Smooth muscle cell (in vitro differentiated cells): ENCODE data around the gene HMSD. TPM values are rescaled to one million over a fixed set of nuclear protein-coding genes. Genes with fewer than 3 reads are reported as not detected.

Source experiments
- DNase-seq: peaks from one replicate; lab custom pipeline; 2025; ENCODE audit not compliant: unreplicated experiment; lab: John Stamatoyannopoulos, UW
- H2AFZ ChIP-seq: fragments of 200-600 bp; sonication (generic); 2 replicates; pipeline ENCODE4 v1.6.0; 2016; ENCODE audit warnings: antibody characterized with exemption, low read depth, mild to moderate bottlenecking
- H3F3A ChIP-seq: fragments of 200-600 bp; sonication (generic); 2 replicates; pipeline ENCODE4 v1.6.0; 2017; ENCODE audit warnings: antibody characterized with exemption, low read depth
- H3K27ac ChIP-seq: fragments of 200-600 bp; sonication (generic); 2 replicates; pipeline ENCODE4 v1.5.1; 2016; ENCODE audit warnings: low read depth, mild to moderate bottlenecking
- H3K27me3 ChIP-seq: fragments of 200-600 bp; sonication (generic); 2 replicates; pipeline ENCODE4 v1.6.1; 2016; ENCODE audit warnings: low read depth, mild to moderate bottlenecking
- H3K36me3 ChIP-seq: fragments of 200-600 bp; sonication (generic); 2 replicates; pipeline ENCODE4 v1.5.1; 2016; ENCODE audit warnings: low read depth
- H3K4me1 ChIP-seq: fragments of 200-600 bp; sonication (generic); 2 replicates; pipeline ENCODE4 v1.5.1; 2016; ENCODE audit warnings: low read depth
- H3K4me2 ChIP-seq: fragments of 200-600 bp; sonication (generic); 2 replicates; pipeline ENCODE4 v1.6.0; 2016; ENCODE audit warnings: mild to moderate bottlenecking
- H3K4me3 ChIP-seq: fragments of 200-600 bp; sonication (generic); 2 replicates; pipeline ENCODE4 v1.5.1; 2016; ENCODE audit warnings: mild to moderate bottlenecking
- H3K79me2 ChIP-seq: fragments of 200-600 bp; sonication (generic); 2 replicates; pipeline ENCODE4 v1.6.0; 2016; ENCODE audit warnings: low read depth, mild to moderate bottlenecking
- H3K9ac ChIP-seq: fragments of 200-600 bp; sonication (generic); 2 replicates; pipeline ENCODE4 v1.6.0; 2016; ENCODE audit warnings: low read depth
- H3K9me3 ChIP-seq: fragments of 200-600 bp; sonication (generic); replicated peaks from 2 replicates; pipeline ENCODE4 v1.5.1; 2016; ENCODE audit warnings: low read depth
- H4K20me1 ChIP-seq: fragments of 200-600 bp; sonication (generic); 2 replicates; pipeline ENCODE4 v1.6.0; 2016; ENCODE audit warnings: low read depth
- WGBS: methylation state at CpG from one replicate; pipeline ENCODE4 v1.1.7; 2016; ENCODE audit warnings: low lambda C conversion rate; 5-methylcytosine and 5-hydroxymethylcytosine counted together
- polyA plus RNA-seq: library from polyadenylated mRNA; unstranded; fragments of >200 nt; fragmentation: Nextera tagmentation; extraction: Ambion mirVana; gene quantifications from 2 replicates; pipeline ENCODE4 v1.2.1, GENCODE V29; 2016
- total RNA-seq: library from RNA; depleted of rRNA; stranded (reverse); fragments of >200 nt; gene quantifications from 2 replicates; pipeline ENCODE4 v1.2.3, GENCODE V29; 2014
- TF ChIP-seq, protein P1 (sequence below): fragments of 200-600 bp; sonication (generic); IDR thresholded peaks from 2 replicates; pipeline ENCODE4 v1.5.1; 2017; ENCODE audit warnings: borderline replicate concordance, mild to moderate bottlenecking, antibody characterized with exemption; ENCODE audit not compliant: insufficient read depth, poor library complexity, severe bottlenecking

The HMSD gene
- total and polyA plus RNA-seq, 2 experiments from 2014 or later, result 0.26 TPM; not detected in 1

DNA sequence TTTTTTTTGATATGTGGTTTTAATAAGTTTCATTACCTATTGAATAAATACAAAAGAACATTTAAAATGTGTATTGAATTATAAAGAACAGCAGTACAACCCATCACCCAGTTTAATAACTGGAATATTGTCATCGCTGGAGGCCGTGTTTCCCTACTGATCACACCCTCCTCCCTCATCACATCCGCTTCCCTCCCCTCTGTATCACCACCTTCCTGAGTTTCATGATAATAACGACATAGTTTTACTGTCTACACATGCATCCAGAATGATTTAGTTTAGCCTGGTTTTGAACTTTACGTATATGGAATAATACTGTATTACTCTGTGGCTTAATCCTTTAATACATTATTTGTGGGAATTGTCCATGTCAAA lies 22.9 kb downstream of the HMSD start:
- Histone ChIP-seq H3K4me3 (no peak overlapping the region), H2AFZ (no peak overlapping the region), H4K20me1 (no peaks in the 10 kb centered on the region), H3K36me3 (no peaks in the 10 kb centered on the region), H3F3A (peaks cover 2% of the 10 kb centered on the region), H3K27ac (no peak overlapping the region), H3K9me3 (no peaks in the 10 kb centered on the region), H3K79me2 (peaks cover 31% of the 10 kb centered on the region), H3K9ac (no peak overlapping the region), H3K4me1 (peaks cover 9% of the 10 kb centered on the region), H3K27me3 (no peaks in the 10 kb centered on the region), H3K4me2 (no peak overlapping the region)
- DNase-seq, result no peak
- WGBS, result 94% methylated on average over 5 of the region's 5 CpGs
- TF ChIP-seq, protein P1, sequence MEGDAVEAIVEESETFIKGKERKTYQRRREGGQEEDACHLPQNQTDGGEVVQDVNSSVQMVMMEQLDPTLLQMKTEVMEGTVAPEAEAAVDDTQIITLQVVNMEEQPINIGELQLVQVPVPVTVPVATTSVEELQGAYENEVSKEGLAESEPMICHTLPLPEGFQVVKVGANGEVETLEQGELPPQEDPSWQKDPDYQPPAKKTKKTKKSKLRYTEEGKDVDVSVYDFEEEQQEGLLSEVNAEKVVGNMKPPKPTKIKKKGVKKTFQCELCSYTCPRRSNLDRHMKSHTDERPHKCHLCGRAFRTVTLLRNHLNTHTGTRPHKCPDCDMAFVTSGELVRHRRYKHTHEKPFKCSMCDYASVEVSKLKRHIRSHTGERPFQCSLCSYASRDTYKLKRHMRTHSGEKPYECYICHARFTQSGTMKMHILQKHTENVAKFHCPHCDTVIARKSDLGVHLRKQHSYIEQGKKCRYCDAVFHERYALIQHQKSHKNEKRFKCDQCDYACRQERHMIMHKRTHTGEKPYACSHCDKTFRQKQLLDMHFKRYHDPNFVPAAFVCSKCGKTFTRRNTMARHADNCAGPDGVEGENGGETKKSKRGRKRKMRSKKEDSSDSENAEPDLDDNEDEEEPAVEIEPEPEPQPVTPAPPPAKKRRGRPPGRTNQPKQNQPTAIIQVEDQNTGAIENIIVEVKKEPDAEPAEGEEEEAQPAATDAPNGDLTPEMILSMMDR, result no peak

DNA sequence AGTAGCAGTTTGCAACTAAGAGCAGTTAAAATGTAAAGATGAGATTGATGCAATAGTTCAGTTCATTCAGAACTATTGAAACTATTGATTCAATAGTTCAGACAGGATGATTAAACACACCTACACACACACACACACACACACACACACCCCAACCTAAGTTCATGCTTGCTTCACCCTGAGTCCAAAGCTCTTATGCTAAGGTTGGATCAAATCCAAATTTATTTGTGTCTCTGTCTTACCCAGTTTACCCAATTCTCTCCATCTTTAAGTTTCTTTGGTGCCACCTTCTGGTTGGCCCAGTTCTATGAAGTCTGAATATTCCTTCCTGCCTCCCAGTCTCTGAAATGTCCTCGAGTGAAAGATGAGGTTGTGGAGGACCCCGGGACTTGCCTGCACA lies 25.9 kb downstream of the HMSD start:
- H3K9me3 ChIP-seq, result no peaks in the 10 kb centered on the region
- H3K79me2 ChIP-seq, result peaks cover 38% of the 10 kb centered on the region
- H3F3A ChIP-seq, result peaks cover 2% of the 10 kb centered on the region
- 43% methylated on average over 2 of the region's 2 CpGs for WGBS
- H3K4me1 ChIP-seq, result peaks cover 9% of the 10 kb centered on the region
- H3K36me3 ChIP-seq, result no peaks in the 10 kb centered on the region
- no peak overlapping the region for H2AFZ ChIP-seq
- no peak overlapping the region for H3K4me3 ChIP-seq
- no peak overlapping the region for H3K27ac ChIP-seq
- H4K20me1 ChIP-seq, result no peaks in the 10 kb centered on the region
- no peak overlapping the region for H3K9ac ChIP-seq
- no peak for DNase-seq
- H3K27me3 ChIP-seq, result no peaks in the 10 kb centered on the region
- no peak overlapping the region for H3K4me2 ChIP-seq
- TF ChIP-seq, protein P1, result no peak

DNA sequence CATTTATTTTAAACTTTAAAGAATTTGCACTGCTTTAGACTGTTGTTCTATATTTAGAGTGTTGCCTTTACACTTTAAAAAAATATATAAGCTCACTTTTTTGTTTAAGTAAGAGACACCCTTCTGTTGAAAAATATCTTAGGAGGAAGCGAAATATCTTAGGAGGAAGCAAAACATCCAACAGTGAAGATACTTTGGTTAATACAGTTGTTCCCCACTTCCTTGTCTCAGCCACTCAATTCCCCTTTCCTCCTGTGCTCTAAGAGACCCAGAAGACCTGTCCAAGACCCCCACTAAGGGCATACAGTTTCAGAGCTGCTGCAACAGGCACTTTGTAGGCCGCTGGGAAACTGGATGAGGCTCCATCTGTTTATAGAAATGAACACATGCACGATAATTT lies 26.5 kb downstream of the HMSD start:
- H3K9ac ChIP-seq, result no peak overlapping the region
- H3K27ac ChIP-seq, result no peak overlapping the region
- DNase-seq, result no peak
- TF ChIP-seq, protein P1, result no peak
- H3F3A ChIP-seq, result peaks cover 2% of the 10 kb centered on the region
- no peaks in the 10 kb centered on the region for H3K9me3 ChIP-seq
- no peaks in the 10 kb centered on the region for H4K20me1 ChIP-seq
- WGBS, result 76% methylated on average over 3 of the region's 3 CpGs
- no peak overlapping the region for H3K4me2 ChIP-seq
- H2AFZ ChIP-seq, result no peak overlapping the region
- no peaks in the 10 kb centered on the region for H3K36me3 ChIP-seq
- no peaks in the 10 kb centered on the region for H3K27me3 ChIP-seq
- no peak overlapping the region for H3K4me3 ChIP-seq
- H3K79me2 ChIP-seq, result peaks cover 38% of the 10 kb centered on the region
- peaks cover 9% of the 10 kb centered on the region for H3K4me1 ChIP-seq

DNA sequence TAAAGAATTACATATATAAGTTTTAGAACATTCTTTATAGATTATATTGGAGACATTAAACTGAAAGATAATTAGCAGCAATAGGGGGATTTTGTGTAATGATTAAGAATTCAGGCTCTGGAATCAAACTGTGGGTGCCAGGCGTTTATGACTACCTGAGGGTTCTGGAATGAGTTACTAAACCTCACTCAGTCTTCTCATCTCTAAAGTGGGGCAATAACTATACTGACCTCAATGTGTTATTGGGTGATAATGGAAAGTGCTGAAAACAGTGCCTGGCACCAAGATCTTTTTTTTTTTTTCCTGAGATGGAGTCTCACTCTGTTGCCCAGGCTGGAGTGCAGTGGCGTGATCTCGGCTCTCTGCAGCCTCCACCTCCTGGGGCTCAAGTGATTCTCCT lies 27.9 kb downstream of the HMSD start:
- TF ChIP-seq, protein P1, result no peak
- peaks cover 33% of the 10 kb centered on the region for H3K79me2 ChIP-seq
- no peaks in the 10 kb centered on the region for H3K4me1 ChIP-seq

More for the DNA sequence above, 27.9 kb downstream of the HMSD start:
- Histone ChIP-seq H3K9ac (no peak overlapping the region), H2AFZ (no peak overlapping the region), H3K27me3 (no peaks in the 10 kb centered on the region), H3K4me3 (no peak overlapping the region), H4K20me1 (no peaks in the 10 kb centered on the region), H3K9me3 (no peaks in the 10 kb centered on the region), H3K27ac (no peak overlapping the region), H3K4me2 (no peak overlapping the region), H3F3A (no peaks in the 10 kb centered on the region), H3K36me3 (no peaks in the 10 kb centered on the region)
- no peak for DNase-seq
- WGBS, result 99% methylated on average over 3 of the region's 3 CpGs
